ENCODE measurements around the gene NR2E3.

DNA sequence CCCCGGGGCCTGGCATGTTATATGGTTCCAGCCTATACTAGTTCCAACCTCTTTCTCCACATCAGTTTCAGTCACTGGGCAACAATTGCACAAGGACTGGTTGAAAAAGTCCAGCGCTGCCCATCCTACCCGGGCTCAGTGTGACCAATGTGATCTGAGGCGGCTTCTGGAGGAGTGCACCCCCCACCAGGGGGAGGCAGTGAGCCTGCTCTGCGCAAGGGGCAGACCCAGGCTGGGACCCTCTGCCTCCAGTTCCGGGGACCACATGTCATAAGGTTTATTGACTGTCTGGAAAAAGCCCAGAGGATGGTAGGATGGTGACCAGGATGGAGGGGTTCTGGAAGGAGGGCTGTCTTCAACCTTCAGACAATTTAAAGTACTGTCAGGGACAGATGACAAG lies 25.6 kb upstream of the NR2E3 start:
- TF ChIP-seq, protein P1, sequence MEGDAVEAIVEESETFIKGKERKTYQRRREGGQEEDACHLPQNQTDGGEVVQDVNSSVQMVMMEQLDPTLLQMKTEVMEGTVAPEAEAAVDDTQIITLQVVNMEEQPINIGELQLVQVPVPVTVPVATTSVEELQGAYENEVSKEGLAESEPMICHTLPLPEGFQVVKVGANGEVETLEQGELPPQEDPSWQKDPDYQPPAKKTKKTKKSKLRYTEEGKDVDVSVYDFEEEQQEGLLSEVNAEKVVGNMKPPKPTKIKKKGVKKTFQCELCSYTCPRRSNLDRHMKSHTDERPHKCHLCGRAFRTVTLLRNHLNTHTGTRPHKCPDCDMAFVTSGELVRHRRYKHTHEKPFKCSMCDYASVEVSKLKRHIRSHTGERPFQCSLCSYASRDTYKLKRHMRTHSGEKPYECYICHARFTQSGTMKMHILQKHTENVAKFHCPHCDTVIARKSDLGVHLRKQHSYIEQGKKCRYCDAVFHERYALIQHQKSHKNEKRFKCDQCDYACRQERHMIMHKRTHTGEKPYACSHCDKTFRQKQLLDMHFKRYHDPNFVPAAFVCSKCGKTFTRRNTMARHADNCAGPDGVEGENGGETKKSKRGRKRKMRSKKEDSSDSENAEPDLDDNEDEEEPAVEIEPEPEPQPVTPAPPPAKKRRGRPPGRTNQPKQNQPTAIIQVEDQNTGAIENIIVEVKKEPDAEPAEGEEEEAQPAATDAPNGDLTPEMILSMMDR (IDR thresholded peaks at IDR 0.05; ENCODE audit: low read depth, low read length, missing input control): no peak
- TF ChIP-seq SP1 (IDR thresholded peaks at IDR 0.05): no peak
- TF ChIP-seq TAF1 (conservative IDR thresholded peaks at IDR 0.05): no peak
- no peak for TF ChIP-seq HNF4A (conservative IDR thresholded peaks at IDR 0.05)
- no peak for TF ChIP-seq YY1 (IDR thresholded peaks at IDR 0.05)
- TF ChIP-seq, protein P2, sequence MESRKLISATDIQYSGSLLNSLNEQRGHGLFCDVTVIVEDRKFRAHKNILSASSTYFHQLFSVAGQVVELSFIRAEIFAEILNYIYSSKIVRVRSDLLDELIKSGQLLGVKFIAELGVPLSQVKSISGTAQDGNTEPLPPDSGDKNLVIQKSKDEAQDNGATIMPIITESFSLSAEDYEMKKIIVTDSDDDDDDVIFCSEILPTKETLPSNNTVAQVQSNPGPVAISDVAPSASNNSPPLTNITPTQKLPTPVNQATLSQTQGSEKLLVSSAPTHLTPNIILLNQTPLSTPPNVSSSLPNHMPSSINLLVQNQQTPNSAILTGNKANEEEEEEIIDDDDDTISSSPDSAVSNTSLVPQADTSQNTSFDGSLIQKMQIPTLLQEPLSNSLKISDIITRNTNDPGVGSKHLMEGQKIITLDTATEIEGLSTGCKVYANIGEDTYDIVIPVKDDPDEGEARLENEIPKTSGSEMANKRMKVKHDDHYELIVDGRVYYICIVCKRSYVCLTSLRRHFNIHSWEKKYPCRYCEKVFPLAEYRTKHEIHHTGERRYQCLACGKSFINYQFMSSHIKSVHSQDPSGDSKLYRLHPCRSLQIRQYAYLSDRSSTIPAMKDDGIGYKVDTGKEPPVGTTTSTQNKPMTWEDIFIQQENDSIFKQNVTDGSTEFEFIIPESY (IDR thresholded peaks at IDR 0.05): no peak
- TF ChIP-seq, protein P3, sequence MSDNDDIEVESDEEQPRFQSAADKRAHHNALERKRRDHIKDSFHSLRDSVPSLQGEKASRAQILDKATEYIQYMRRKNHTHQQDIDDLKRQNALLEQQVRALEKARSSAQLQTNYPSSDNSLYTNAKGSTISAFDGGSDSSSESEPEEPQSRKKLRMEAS (IDR thresholded peaks at IDR 0.05): no peak
